ENCODE results near the gene DPPA4. TPM values are rescaled to one million over a fixed set of nuclear protein-coding genes. Genes with fewer than 3 reads are reported as not detected.

The DPPA4 gene
- polyA plus RNA-seq, 4 donors, result 4.9 to 6.4 (median 5.7) TPM

- no peak for DNase-seq (ENCODE audit: low read depth in 4 of 4, low spot score in 2 of 4)
These were observed 2.6 kb upstream of the DPPA4 start for GRCh38 chr3:109339714-109340648.

GRCh38 chr3:109339197-109339596, 1.9 kb upstream of the DPPA4 start:
- no peak for DNase-seq (ENCODE audit: low read depth in 4 of 4, low spot score in 2 of 4)

- no peak for DNase-seq (ENCODE audit: low read depth in 4 of 4, low spot score in 2 of 4)
These were observed 976 bp upstream of the DPPA4 start for GRCh38 chr3:109338322-109338721.

- DNase-seq (ENCODE audit: low read depth in 4 of 4, low spot score in 2 of 4), result no peak
These were observed 970 bp downstream of the DPPA4 start for GRCh38 chr3:109336291-109336861.

GRCh38 chr3:109334572-109334971, 2.8 kb downstream of the DPPA4 start:
- no peak for DNase-seq (ENCODE audit: low read depth in 4 of 4, low spot score in 2 of 4)

GRCh38 chr3:109331692-109332091, 5.7 kb downstream of the DPPA4 start:
- no peak for DNase-seq (ENCODE audit: low read depth in 4 of 4, low spot score in 2 of 4)

GRCh38 chr3:109330405-109330804, 6.9 kb downstream of the DPPA4 start:
- DNase-seq (ENCODE audit: low read depth in 4 of 4, low spot score in 2 of 4), result no peak

GRCh38 chr3:109328202-109328601, 9.1 kb downstream of the DPPA4 start:
- no peak for DNase-seq (ENCODE audit: low read depth in 4 of 4, low spot score in 2 of 4)

- no peak for DNase-seq (ENCODE audit: low read depth in 4 of 4, low spot score in 2 of 4)
These were observed 11.7 kb downstream of the DPPA4 start for GRCh38 chr3:109325657-109326056.

- no peak for DNase-seq (ENCODE audit: low read depth in 4 of 4, low spot score in 2 of 4)
These were observed 12.2 kb downstream of the DPPA4 start for GRCh38 chr3:109325109-109325508.

GRCh38 chr3:109316162-109316730, 21.1 kb downstream of the DPPA4 start, which contains the start of gene DPPA2:
TSS of gene DPPA2 (minus strand) at chr3:109316517. CDS start at chr3:109314542, 1,975 bp downstream.
- DNase-seq (ENCODE audit: low read depth in 4 of 4, low spot score in 2 of 4), result no peak

GRCh38 chr3:109313061-109313460, 24.3 kb downstream of the DPPA4 start:
- DNase-seq (ENCODE audit: low read depth in 4 of 4, low spot score in 2 of 4), result no peak

GRCh38 chr3:109297496-109297895, 39.9 kb downstream of the DPPA4 start:
- no peak for DNase-seq (ENCODE audit: low read depth in 4 of 4, low spot score in 2 of 4)

GRCh38 chr3:109284071-109284470, 53.3 kb downstream of the DPPA4 start:
- no peak for DNase-seq (ENCODE audit: low read depth in 4 of 4, low spot score in 2 of 4)

GRCh38 chr3:109278546-109278945, 58.8 kb downstream of the DPPA4 start:
- no peak for DNase-seq (ENCODE audit: low read depth in 4 of 4, low spot score in 2 of 4)

GRCh38 chr3:109278141-109278540, 59.2 kb downstream of the DPPA4 start:
- DNase-seq (ENCODE audit: low read depth in 4 of 4, low spot score in 2 of 4), result no peak

Other genes with a start within 250 kb of the DPPA4 start
- under 1 TPM; 0.42 to 0.52 (median 0.47) TPM for gene MORC1, start 219.4 kb downstream of the DPPA4 start, polyA plus RNA-seq (ENCODE audit: insufficient read length in 4 of 4)
- gene C3orf85, start 200.8 kb downstream of the DPPA4 start, polyA plus RNA-seq (ENCODE audit: insufficient read length in 4 of 4), result 10 to 100 TPM; 13.2 to 19.6 (median 16.2) TPM
- gene DPPA2, start 21.0 kb downstream of the DPPA4 start, polyA plus RNA-seq (ENCODE audit: insufficient read length in 4 of 4), result 1 to 10 TPM in 3 of 4 donors, under 1 TPM in 1; 0.72 to 1.3 (median 1.1) TPM

All from left renal cortex interstitium (tissue), 4 donors.